MCF 10A (cell line): ENCODE results near the gene ASCC1. TPM values are rescaled to one million over a fixed set of nuclear protein-coding genes. Genes with fewer than 3 reads are reported as not detected.

ENCODE experiments used
- BruUV-seq: library from RNA; stranded (reverse); fragments of 400-500 nt; replicated peaks from 2 replicates; lab custom pipeline; 2021; lab: Mats Ljungman, UMichigan
- CTCF ChIA-PET: fragments of 300-600 bp; sonication (Branson Sonifier 250); formaldehyde crosslinking; extraction: SDS; loops from one replicate; lab custom pipeline; 2021; ENCODE audit warnings: antibody characterized with exemption, inconsistent platforms; lab: Yijun Ruan, JAX
- POLR2A ChIA-PET: fragments of 300-600, 350-650 bp; sonication (Branson Sonifier 250); formaldehyde crosslinking; extraction: SDS; loops from one replicate; lab custom pipeline; 2020; ENCODE audit warnings: antibody characterized with exemption, inconsistent platforms; lab: Yijun Ruan, JAX
- DNase-seq: peaks from one replicate; pipeline ENCODE4 v3.0.0-alpha.2; 2018; ENCODE audit not compliant: unreplicated experiment
- H3K27ac Mint-ChIP-seq: one replicate; pipeline ENCODE4 v1.8.0; 2022; ENCODE audit warnings: mild to moderate bottlenecking, low read depth, mixed read lengths; ENCODE audit not compliant: unreplicated experiment
- H3K27me3 Mint-ChIP-seq: one replicate; pipeline ENCODE4 v1.8.0; 2022; ENCODE audit warnings: mixed read lengths; ENCODE audit not compliant: insufficient read depth, unreplicated experiment
- H3K36me3 Mint-ChIP-seq: one replicate; pipeline ENCODE4 v1.8.0; 2022; ENCODE audit warnings: mild to moderate bottlenecking, moderate library complexity, mixed read lengths; ENCODE audit not compliant: insufficient read depth, unreplicated experiment
- H3K4me1 Mint-ChIP-seq: one replicate; pipeline ENCODE4 v1.8.0; 2022; ENCODE audit warnings: mixed read lengths; ENCODE audit not compliant: insufficient read depth, unreplicated experiment
- H3K4me3 Mint-ChIP-seq: one replicate; pipeline ENCODE4 v1.8.0; 2022; ENCODE audit warnings: mild to moderate bottlenecking, moderate library complexity, mixed read lengths; ENCODE audit not compliant: unreplicated experiment
- H3K9me3 Mint-ChIP-seq: one replicate; pipeline ENCODE4 v1.8.0; 2022; ENCODE audit warnings: mixed read lengths; ENCODE audit not compliant: unreplicated experiment
- CTCF ChIP-seq: fragments of 200-600 bp; IDR thresholded peaks from one replicate; pipeline ENCODE4 v1.8.0; 2022; ENCODE audit warnings: antibody characterized with exemption, mild to moderate bottlenecking; ENCODE audit not compliant: unreplicated experiment
- intact Hi-C: fragments of 100-400 bp; cut with micrococcal nuclease; formaldehyde crosslinking; loops from 2 replicates; pipeline ENCODE4 v1.14.1; 2022
- total RNA-seq: library from RNA; stranded (reverse); gene quantifications from 2 replicates; pipeline ENCODE4 v1.2.3, GENCODE V29; 2022

ASCC1 gene
- total RNA-seq, 1 experiment from 2014 or later: 26.3 TPM

GRCh38 chr10:72087969-72088888, 127.8 kb downstream of the ASCC1 start, which contains the start of gene SPOCK2:
TSS of gene SPOCK2 (minus strand) at chr10:72088551. CDS start at chr10:72088328, 223 bp downstream.
- no peak for DNase-seq
- no peak for TF ChIP-seq CTCF
- H3K27me3 Mint-ChIP-seq: no peaks in the 10 kb centered on the region
- intact Hi-C loops: no loop called here
- ChIA-PET CTCF (interaction anchor here (0.6 to 0.7 kb wide), 2 partner anchors 198 to 276 kb away, joined by 3 to 4 read pairs; no protein-coding TSS in a partner anchor), POLR2A (no interaction called here)
- no peaks in the 10 kb centered on the region for H3K9me3 Mint-ChIP-seq
- no peak within 1 kb of the TSS for H3K4me3 Mint-ChIP-seq
- H3K27ac Mint-ChIP-seq: no peak within 1 kb of the TSS
- no peaks in the 10 kb centered on the region for H3K36me3 Mint-ChIP-seq
- no peaks in the 10 kb centered on the region for H3K4me1 Mint-ChIP-seq
- BruUV-seq: no TSS peak

GRCh38 chr10:72087392-72087968, 128.6 kb downstream of the ASCC1 start:
- no peak overlapping the region for H3K27ac Mint-ChIP-seq
- intact Hi-C loops: no loop called here
- CTCF ChIA-PET: interaction anchor here (0.7 kb wide), 1 partner anchor 277 kb away, joined by 4 read pairs; no protein-coding TSS in a partner anchor
- no peaks in the 10 kb centered on the region for H3K4me1 Mint-ChIP-seq
- no peak for TF ChIP-seq CTCF
- no peak overlapping the region for H3K4me3 Mint-ChIP-seq
- no peaks in the 10 kb centered on the region for H3K36me3 Mint-ChIP-seq
- H3K9me3 Mint-ChIP-seq: no peaks in the 10 kb centered on the region
- H3K27me3 Mint-ChIP-seq: no peaks in the 10 kb centered on the region
- POLR2A ChIA-PET: no interaction called here
- no peak for DNase-seq
- BruUV-seq: no TSS peak

- Mint-ChIP-seq H3K9me3 (no peaks in the 10 kb centered on the region), H3K36me3 (no peaks in the 10 kb centered on the region), H3K4me1 (no peaks in the 10 kb centered on the region), H3K4me3 (no peak overlapping the region), H3K27me3 (no peaks in the 10 kb centered on the region), H3K27ac (no peak overlapping the region)
- no peak for TF ChIP-seq CTCF
- POLR2A ChIA-PET: interaction anchor here (0.6 kb wide), 1 partner anchor 63 kb away, joined by 3 read pairs; no protein-coding TSS in a partner anchor
- CTCF ChIA-PET: no interaction called here
- no peak for DNase-seq
- BruUV-seq: no TSS peak
- intact Hi-C loops: no loop called here
These were observed 129.3 kb downstream of the ASCC1 start for GRCh38 chr10:72086466-72087391.
